Hepatocyte (in vitro differentiated cells): ENCODE results near the gene BRMS1L.

Source experiments
- EZH2phosphoT487 ChIP-seq: fragments of 200-600 bp; sonication (generic); IDR thresholded peaks from one replicate; pipeline ENCODE4 v1.6.1; 2018; ENCODE audit warnings: antibody characterized with exemption, mild to moderate bottlenecking, low read depth, moderate library complexity; ENCODE audit not compliant: unreplicated experiment, severe bottlenecking
- TF ChIP-seq, protein P1 (sequence below): fragments of 200-600 bp; sonication (generic); IDR thresholded peaks from 2 replicates; pipeline ENCODE4 v1.5.1; 2016; ENCODE audit warnings: antibody characterized with exemption, mild to moderate bottlenecking; ENCODE audit not compliant: poor library complexity

DNA sequence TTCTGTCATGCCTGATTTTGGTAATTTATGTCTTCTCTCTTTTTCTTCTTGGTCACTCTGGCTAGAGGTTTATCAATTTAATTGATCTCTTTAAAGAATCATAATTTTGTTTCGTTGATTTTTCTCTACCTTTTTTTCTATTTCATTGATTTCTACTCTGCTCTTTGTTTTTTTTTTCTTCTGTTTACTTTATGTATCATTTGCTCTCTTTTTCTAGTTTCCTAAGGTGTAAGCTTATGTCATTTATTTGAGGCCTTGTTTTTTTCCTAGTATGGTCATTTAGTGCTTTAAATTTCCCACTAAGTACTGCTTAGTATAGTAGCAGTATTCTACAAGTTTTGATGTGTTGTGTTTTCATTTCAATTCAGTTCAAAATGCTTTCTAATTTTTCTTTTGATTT, 89.6 kb downstream of the BRMS1L start:
- TF ChIP-seq, protein P1, sequence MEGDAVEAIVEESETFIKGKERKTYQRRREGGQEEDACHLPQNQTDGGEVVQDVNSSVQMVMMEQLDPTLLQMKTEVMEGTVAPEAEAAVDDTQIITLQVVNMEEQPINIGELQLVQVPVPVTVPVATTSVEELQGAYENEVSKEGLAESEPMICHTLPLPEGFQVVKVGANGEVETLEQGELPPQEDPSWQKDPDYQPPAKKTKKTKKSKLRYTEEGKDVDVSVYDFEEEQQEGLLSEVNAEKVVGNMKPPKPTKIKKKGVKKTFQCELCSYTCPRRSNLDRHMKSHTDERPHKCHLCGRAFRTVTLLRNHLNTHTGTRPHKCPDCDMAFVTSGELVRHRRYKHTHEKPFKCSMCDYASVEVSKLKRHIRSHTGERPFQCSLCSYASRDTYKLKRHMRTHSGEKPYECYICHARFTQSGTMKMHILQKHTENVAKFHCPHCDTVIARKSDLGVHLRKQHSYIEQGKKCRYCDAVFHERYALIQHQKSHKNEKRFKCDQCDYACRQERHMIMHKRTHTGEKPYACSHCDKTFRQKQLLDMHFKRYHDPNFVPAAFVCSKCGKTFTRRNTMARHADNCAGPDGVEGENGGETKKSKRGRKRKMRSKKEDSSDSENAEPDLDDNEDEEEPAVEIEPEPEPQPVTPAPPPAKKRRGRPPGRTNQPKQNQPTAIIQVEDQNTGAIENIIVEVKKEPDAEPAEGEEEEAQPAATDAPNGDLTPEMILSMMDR = no peak
- TF ChIP-seq EZH2phosphoT487 = no peak
